HG02970 (cell line): ENCODE data around the gene MPND.

Experiments used
- ATAC-seq: cut with Tn5 transposase; IDR thresholded peaks from one replicate; pipeline ENCODE4 v1.9.1; 2021; ENCODE audit warnings: mild to moderate bottlenecking, moderate library complexity, moderate number of reproducible peaks; ENCODE audit not compliant: unreplicated experiment, low FRiP score

The MPND gene

DNA sequence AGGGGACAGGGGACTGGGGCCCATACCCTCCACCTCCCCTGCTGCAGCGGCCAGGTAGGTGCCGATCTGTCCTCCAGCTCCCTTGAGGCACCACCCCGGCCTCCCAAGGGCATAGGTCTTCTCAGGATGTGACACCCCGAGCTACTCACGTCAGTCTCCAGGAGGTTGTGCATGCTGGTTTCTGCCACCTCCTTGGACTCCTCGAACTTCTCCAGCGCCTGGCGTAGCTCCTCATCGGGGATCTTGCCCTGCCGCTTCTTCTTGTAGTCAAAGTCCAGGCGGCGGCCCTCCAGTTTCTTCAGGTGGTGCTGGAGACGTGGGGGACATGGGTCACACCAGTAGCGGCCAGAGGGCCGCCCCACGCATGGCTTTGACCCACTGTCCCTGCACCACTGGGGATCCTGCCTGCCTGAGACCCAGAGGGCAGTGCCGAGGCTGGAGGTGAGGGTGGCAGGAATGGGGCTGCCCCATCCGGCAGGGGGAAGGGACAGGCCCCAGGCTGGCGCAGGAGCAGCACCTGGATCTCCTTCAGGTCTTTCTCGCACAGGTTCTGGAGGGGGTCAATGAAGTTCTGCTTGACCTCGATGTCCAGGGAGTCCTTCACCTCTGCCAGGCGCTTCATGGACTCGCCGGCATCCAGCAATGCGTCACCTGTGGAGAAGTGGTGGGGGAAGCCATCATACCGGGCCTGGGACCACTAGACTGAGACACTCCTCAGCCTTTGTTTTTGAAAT lies 20.4 kb downstream of the MPND start:
- ATAC-seq, result no peak

DNA sequence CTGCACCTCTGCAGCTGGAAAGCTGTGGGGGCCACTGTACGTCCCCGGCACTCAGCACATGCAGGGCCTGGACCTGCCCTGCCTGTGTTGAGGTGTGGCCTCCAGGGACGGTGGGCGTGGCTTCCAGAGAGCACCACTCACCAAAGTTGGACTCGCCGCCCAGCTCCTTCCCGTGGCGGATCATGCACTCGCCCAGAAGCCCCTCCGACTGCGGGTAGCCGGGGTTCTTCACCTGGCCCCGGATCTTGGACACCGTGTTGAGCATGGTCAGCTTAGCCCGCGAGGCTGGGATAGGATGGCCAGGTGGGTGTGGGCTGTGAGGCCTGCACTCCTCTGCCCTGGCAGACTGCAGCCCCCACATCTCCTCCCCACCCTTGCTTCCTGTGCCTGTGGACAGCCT lies 22.0 kb downstream of the MPND start:
- ATAC-seq, result no peak

DNA sequence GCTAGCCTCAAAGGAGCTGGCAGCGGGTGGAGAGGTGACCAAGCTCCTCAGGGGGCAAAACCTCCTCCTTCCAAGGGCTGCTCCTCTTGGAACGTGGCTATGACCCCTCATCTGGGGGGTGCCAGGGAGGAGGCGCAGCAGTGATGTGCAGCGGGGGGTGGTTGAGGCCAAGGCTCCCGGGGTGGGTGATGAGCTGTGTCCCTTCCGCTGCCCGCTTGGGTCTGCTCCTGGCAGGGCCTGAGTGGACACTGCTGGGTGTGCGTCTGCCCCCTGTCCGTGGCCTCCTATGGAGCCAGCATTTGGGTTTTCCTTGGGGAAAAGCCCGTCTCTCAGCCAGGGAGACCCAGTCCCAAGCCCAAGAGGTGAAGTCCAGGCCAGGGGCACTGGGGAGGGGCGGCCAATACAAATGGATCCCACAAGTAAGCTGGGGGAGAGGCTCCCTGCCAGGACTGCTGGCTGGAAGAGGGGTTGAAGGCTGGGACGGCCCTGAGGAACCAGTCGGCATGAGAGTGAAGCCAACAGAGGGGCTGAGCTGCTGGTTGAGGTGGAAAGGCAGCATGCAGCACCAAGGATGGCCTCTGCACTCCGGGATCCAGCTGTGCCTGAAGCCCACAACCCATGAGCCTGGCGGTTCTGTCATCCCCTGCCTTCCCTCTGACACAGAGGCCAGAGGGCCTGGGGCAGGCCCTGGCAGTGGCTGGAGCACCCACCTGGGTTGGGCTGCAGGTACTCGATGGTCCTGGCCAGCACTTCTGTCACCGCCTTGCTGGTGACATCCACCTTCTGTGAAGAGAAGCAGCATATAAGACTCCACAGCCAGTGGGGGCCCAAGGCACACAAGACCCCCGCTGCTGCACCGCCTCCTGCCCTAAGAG lies 22.7 kb downstream of the MPND start:
- no peak for ATAC-seq

DNA sequence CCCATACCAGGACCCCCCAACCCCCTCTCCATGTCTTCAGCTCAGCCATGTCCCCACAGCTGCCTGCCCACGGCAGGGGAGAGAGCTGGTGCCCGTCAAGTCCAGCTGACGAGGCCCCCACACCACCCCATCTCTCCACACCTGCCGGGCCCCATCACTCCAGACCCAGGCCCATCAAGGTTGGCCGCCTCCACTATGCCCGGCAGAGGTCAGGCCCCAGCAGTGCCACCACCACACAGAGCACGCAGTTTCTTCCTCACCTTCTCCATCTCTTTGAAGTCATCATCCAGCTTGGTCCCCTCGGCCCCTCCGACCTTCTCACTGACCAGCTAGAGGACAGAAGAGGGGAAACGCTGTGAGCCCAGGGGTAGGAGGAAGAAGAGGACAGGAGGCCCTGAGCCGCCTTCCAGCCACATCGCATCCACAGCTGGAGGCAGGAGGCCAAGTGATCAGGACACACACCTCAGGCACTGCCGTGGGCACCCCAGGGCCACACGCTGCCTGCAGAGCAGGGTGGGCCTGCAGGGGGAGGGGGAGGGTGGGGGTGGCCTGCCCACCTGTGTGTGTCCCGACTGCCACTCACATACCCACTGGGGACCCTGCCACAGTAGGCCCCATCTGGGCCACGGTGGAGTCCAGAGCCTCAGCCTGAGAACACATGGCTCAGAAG lies 23.4 kb downstream of the MPND start:
- ATAC-seq, result no peak

DNA sequence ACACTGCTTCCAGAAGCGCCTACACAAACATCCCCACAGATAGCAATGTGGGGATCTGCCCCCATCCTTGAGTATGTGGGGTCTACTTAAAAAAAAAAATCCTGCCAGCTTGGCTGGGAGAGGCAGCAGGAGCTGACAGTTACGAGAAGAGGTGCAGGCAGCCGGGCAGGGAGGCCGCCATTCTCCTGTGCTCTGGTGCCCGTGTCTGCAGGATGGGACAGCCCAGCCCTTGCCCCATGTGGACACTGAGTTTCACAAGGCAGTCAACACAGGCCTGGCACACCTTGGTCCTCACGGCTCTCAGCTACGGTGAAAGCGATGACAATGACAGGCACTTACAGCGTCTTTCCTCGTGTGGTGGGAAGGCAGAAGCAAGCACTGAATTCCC lies 24.0 kb downstream of the MPND start:
- ATAC-seq, result no peak

DNA sequence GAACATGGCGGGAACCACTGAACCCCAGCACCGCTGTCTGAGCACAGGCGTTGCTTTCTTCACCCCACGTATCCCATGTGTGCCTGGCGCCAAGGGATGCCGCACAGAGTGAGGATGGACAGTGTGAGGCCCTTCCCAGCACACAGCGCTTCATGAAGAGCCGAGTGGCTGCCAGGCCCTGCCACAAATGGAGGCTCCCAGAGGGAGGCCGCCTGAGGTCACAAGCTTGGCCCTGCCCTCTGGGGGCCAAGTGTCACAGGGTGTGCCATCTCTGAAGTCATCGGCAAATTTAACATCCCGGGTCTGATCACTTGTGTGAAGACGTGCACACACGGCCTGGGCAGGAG lies 24.4 kb downstream of the MPND start:
- no peak for ATAC-seq

DNA sequence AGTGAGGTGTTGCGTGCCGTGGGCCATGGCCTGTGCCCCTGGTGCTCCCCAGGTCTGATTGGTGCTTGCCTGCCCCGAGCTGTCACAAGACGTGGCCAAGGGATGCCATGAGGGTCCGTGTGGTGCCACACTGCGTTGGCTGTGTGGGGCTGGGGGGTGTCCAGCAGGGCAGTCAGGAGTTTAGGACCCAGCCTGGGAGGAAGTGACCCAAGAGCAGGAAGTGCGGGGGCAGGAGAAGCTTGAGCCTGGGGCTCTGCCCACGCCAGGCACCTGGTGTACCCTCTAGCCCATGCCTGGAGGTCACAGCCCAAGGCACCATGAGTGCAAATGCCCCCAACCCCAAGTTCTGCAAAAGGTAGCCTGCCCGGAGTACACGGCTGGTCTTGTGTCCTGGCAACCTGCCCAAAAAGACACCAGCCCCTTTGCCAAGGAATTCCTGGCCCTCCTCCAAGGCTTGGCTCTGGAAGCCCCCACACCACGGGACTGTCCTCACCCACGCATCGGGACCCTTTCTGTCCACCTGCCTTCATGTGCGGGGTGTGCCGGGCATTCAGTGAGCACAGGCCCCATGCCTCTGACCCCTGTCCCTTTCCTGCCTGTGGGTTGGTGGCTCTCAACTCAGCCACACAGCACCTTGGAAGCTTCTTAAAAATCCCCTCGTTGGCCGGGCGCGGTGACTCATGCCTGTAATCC lies 24.9 kb downstream of the MPND start:
- ATAC-seq, result no peak

DNA sequence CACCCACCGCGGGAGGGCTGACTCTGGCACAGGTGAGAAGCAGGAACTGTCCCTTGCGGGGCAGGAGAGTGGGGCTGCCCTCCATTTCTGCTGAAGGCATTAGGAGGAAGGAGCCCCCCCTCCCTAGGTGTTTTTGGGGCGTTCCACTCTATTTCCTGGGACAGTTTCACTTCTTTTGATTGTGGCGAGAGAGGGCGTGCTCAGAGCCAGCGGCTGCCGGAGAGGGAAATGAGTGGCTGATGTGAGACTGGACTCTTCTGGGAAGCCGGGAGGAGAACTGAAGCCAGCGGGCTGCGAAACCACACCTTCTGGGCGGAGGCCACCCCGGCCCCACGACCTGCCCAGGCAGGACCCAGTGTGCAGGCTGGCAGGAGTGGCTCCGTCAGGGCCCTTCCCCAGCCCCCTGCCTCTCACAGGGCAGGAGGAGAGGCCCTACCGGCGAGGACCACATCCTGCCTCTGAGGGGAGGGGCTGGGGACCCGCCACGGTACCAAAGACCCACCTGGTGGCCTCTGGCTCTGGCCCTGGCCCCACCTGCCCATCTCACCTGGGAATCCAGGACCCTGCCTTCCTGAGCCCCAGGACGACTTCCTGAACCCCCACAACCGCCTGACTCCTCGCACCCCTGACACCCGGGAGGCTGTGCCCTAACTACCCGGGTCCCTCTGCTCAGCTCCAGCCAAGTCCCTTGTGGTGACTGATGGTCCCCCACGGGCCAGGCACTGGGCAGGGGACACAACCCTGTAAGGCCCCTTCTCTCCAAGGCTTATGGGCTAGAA lies 25.9 kb downstream of the MPND start:
- peak; percentile 67 for ATAC-seq

DNA sequence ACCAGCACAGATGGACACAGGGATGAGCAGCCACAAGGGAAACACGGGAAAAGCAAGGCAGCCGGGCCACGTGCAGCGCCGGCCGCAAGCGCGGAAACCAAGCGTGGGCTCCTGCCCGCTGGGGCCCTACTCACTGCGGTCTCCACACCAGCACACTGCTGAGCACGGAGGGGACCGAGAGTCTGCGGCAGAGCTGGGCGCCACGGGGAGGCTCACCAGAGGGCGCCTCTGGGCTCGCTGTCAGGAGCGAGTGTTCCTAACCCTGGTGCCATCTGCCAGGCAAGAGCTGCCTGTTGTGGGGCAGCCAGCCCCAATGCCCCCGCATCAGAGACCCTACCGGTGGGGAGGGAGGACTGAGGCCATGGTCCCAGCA lies 26.5 kb downstream of the MPND start:
- ATAC-seq, result peak; percentile 39

DNA sequence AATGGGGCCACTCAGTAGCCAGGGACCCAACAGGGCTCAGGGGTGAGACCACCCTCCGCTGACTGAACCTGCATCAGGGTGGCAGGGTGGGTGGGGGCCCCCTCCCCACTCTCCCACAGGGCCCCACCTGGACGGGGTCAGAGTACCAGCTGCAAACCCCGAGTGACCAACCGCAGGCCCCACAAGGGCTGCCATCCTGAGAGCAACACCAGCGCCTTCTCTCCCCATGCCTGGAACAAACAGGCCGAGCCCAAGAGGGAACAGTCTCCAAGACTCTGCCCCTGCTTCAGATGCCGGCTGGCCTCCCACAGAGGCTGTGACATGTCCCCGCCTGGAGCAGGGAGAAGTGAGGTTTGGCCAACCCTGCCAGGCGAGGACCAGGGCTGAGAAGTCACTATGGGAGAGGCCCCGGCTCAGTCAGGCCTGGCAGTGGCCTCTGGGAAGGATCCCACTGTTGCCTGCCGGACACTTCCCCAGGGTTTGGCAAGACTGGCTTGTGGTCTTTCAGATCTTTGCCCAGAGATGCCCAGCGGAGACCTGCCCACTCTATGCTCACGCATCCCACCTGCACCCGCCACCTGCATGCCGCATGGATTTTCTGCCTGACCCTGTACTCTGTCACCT lies 27.2 kb downstream of the MPND start:
- no peak for ATAC-seq

DNA sequence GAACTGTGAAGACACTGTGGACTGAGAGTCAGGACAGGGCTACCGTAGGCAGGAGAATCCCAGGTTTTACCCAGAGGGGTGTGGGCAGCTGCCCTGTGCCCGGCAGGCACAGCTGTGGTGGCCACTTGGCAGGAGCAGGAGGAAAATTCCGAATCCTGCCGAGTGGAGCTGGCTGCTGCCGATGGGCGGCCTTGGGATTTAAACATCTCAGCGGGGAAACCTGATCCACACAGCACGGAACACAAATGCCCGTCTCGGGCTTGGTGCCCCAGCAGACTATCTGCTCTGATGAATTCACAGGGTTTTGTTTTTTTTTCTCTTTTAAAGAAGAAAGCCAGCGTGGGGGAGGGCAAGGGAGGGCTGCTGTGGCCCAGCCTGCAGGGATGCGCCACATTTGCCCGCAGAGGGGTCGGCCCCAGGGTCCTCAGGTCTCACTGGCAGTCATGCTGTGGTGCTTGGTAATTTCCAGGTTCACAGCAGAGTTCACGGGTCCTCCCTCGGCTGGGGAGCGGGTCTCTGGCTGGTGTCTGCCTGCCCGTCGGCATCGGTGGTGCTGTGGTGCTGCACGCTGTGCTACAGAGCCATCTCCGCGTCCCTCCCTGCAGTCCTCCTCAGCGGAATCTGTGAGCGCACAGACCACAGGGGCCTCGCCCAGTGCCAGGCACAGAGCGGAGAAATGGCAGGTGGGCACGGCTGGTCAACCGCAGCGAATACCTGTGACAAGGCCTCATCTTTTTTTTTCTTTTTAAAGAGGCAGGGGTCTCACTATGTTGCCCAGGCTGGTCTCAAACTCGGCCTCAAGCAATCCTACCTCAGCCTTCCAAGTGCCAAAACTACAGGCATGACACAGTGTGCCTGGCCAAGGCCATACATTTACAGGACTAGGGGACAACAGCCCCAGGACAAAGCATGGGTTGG lies 28.1 kb downstream of the MPND start:
- ATAC-seq, result no peak

DNA sequence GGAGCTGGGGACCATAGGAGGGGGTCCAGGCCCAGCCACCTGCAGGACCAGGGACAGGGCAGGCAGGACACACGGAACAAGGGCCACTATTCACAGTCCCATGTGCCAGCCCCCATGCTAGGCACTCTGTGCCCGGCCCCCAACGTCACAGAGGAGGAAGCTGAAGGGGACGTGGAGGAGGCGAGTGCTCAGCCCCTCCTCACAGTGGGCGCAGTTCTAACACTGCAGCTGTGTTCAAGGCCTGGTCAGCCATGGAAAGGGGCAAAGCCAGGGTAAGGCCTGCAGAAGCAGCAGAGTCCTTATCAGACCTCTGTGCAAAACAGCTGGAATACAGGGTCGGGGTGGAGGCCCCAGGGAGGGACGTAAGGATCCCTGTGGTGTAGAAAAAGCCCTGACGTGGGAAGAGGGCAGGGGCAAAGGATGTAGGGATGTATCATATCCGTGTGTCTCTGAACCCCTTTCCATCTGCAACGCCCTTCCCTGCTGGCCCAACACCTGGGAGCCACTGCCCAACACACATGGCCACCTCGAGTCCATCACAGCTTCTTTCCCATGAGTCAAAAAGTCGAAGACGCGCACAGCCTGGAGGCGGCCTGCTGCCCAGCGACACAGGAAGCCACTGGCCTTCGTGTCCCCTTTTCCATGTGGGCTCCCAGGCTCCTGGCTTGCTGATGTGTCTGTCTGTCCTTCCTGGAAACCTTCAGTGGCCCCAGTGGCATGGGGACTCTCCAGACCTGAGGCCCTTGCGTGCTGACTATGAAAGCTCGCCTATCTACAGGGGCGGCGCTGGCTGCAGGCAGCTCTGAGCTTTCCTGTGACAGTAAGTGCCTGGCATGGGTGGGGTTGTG lies 29.0 kb downstream of the MPND start:
- ATAC-seq, result no peak

DNA sequence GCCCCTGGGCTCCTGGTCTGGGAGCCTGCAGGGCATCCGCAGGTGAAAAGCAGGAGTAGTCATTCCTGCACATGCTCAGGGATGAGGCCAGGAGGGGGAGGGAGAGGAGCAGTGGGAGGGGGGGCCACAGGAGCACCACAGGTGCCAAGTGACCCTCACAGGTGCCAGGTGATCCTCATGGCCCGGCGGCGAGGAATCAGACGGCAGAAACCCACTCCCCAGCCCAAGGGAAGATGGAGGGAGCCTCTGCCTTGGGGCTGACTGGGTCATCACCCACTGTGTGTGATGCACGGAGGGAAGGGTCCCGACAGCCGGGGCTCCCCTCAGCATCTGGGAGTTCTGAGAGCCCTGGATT lies 29.6 kb downstream of the MPND start:
- no peak for ATAC-seq

DNA sequence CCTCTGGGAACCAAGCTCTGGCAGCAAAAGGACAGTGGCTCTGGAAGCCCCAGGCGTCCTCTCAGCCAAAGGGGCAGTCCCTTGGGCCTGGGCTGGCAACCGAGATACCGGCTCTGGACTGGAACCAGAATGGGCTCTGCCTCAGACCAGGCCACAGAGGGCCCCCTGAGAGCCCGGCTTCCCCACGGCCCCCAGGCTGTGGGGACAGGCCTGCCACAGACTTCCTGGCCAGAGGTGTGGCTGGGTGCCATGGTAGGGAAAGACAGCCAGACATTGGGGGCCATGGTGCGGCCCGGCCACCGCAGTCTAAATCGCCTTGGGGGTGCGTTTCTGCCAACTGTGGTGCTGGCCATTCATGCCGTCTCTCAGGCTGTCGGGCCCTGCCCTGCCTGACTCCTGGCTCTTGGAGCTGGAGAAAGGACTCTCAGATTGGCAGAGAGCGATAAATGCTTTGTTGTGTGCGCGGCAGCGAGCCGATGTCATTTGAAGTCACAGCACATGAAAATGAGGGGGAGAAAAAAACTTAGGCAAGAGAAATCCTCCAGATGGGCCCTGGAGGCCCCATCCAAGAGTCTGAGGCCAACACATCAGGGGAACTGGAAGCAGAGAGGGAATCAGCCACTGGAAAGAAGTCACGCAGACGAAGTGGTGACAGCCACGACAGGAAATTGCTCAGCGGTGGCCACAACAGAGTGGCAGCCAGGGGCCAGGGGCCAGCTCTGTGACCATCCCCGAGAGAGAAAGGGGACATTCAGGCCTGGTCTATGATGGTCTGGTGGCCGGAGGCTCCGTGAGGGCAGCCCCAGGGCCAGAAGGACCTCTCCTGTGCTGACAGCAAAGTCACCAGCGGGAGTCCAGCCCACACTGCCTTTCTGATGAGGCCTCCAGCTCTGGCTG lies 30.5 kb downstream of the MPND start:
- no peak for ATAC-seq

DNA sequence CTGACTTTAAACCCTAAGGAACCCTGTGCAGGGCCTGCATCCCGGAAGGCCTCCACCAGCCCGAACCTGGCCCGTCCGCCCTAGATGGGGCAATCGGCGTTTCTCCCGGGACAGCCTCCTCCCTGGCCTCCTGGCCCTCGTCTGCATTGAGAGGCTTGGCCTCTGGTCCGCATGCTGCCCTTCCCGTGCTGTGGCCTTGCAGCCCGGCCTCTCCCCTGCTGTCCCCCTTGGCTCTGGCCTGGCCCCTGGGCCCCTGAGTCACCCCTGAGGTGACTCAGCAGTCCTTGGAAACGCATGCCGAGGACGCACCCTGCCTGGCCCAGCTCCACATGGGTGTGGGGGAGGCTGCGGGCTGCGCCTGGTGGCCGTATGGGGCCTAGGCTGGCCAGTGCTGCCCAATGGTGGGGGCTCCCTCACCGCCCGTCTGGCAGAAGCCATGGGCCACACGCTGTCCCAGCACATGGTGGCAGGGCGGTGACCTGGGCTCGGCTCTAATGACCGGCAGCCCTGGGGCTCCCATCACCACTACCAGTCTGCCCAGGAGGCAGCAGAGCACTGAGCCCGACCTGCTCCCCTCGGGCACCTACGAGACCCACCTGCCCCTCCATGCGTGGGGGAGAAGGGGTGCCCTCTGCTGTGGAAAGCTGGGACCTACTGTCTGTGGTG lies 31.3 kb downstream of the MPND start:
- no peak for ATAC-seq
